ENCODE results near the gene DENND5A. TPM values are rescaled to one million over a fixed set of nuclear protein-coding genes. Genes with fewer than 3 reads are reported as not detected.
A peak's percentile ranks its signal among the peaks of the same experiment; 100 is the strongest.
"Not testable (repeated sequence)": the region's sequence is repeated elsewhere in the genome, so short reads cannot be mapped to it uniquely, and the experiment has no call there.

Gene DENND5A
- total RNA-seq, 8 experiments from 2014 or later, result 52.7 to 107 (median 78.1) TPM

- in situ Hi-C loops (cut with MboI; ENCODE audit: low pct_unique_long_range_greater_than_20kb in 2 of 9, low sequenced_read_pairs in 9 of 9, unreplicated experiment in 9 of 9); H3K27ac ChIP-seq; H3K4me1 ChIP-seq (replicated peaks in 1 of 2); H3K4me3 ChIP-seq; ATAC-seq (replicated peaks in 6 of 8): not testable (repeated sequence)
- WGBS, 10 experiments, result 80 to 100% (median 98%) methylated on average over 1 to 5 of the region's 9 CpGs; no CpG with 5 or more reads in 4 of the 10 experiments
Observed at GRCh38 chr11:9220853-9221252, 44.3 kb downstream of the DENND5A start.

GRCh38 chr11:9219572-9219971 is 45.6 kb downstream of the DENND5A start:
- in situ Hi-C loops (cut with MboI; ENCODE audit: low pct_unique_long_range_greater_than_20kb in 2 of 9, low sequenced_read_pairs in 9 of 9, unreplicated experiment in 9 of 9), result no loop called here
- Histone ChIP-seq H3K27ac (no peak overlapping the region), H3K4me1 (replicated peaks in 1 of 2) (peaks cover 3 to 8% of the 10 kb centered on the region in 2 donors), H3K4me3 (no peak overlapping the region)
- ATAC-seq (replicated peaks in 6 of 8), result peak in 2 of 8 experiments; percentile 16 to 54
- 21 to 100% (median 85%) methylated on average over 1 to 2 of the region's 2 CpGs; no CpG with 5 or more reads in 1 of the 10 experiments for WGBS, 10 experiments

GRCh38 chr11:9219115-9219514 is 46.0 kb downstream of the DENND5A start:
- in situ Hi-C loops (cut with MboI; ENCODE audit: low pct_unique_long_range_greater_than_20kb in 2 of 9, low sequenced_read_pairs in 9 of 9, unreplicated experiment in 9 of 9), result no loop called here
- H3K27ac ChIP-seq, result no peak overlapping the region
- peak in 1 of 8 experiments; percentile 49 for ATAC-seq (replicated peaks in 6 of 8)
- no peak overlapping the region for H3K4me3 ChIP-seq
- H3K4me1 ChIP-seq (replicated peaks in 1 of 2), result peaks cover 3 to 8% of the 10 kb centered on the region in 2 donors
- 63 to 100% (median 86%) methylated on average over 1 to 2 of the region's 2 CpGs for WGBS, 10 experiments

GRCh38 chr11:9214765-9215164 is 50.4 kb downstream of the DENND5A start:
- no peak overlapping the region for H3K27ac ChIP-seq

GRCh38 chr11:9211322-9211721 is 53.8 kb downstream of the DENND5A start:
- H3K27ac ChIP-seq, result no peak overlapping the region
- 94 to 100% (median 100%) methylated on average over 1 to 3 of the region's 3 CpGs; no CpG with 5 or more reads in 4 of the 10 experiments for WGBS, 10 experiments
- in situ Hi-C loops (cut with MboI; ENCODE audit: low pct_unique_long_range_greater_than_20kb in 2 of 9, low sequenced_read_pairs in 9 of 9, unreplicated experiment in 9 of 9), result no loop called here
- H3K4me3 ChIP-seq, result no peak overlapping the region
- ATAC-seq (replicated peaks in 6 of 8), result no peak
- H3K4me1 ChIP-seq (replicated peaks in 1 of 2), result peaks cover 0 to 5% of the 10 kb centered on the region in 2 donors

More at GRCh38 chr11:9214765-9215164, 50.4 kb downstream of the DENND5A start:
- ATAC-seq (replicated peaks in 6 of 8), result no peak
- WGBS, 10 experiments, result 81 to 100% (median 100%) methylated on average over 1 to 3 of the region's 5 CpGs; no CpG with 5 or more reads in 3 of the 10 experiments
- in situ Hi-C loops (cut with MboI; ENCODE audit: low pct_unique_long_range_greater_than_20kb in 2 of 9, low sequenced_read_pairs in 9 of 9, unreplicated experiment in 9 of 9), result no loop called here
- Histone ChIP-seq H3K4me1 (replicated peaks in 1 of 2) (no peaks in the 10 kb centered on the region), H3K4me3 (no peak overlapping the region)

GRCh38 chr11:9210922-9211320 is 54.2 kb downstream of the DENND5A start:
- 100% methylated on average over 1 of the region's 1 CpG; no CpG with 5 or more reads in 2 of the 10 experiments for WGBS, 10 experiments
- Histone ChIP-seq H3K27ac (no peak overlapping the region), H3K4me1 (replicated peaks in 1 of 2) (peaks cover 0 to 5% of the 10 kb centered on the region in 2 donors), H3K4me3 (no peak overlapping the region)
- ATAC-seq (replicated peaks in 6 of 8), result no peak
- in situ Hi-C loops (cut with MboI; ENCODE audit: low pct_unique_long_range_greater_than_20kb in 2 of 9, low sequenced_read_pairs in 9 of 9, unreplicated experiment in 9 of 9), result no loop called here

GRCh38 chr11:9210224-9210921 is 54.8 kb downstream of the DENND5A start:
- ATAC-seq (replicated peaks in 6 of 8), result peak in 1 of 8 experiments; percentile 44
- no peak overlapping the region for H3K4me3 ChIP-seq
- no peak overlapping the region for H3K27ac ChIP-seq
- 80 to 100% (median 96%) methylated on average over 1 to 4 of the region's 5 CpGs for WGBS, 10 experiments
- peaks cover 0 to 5% of the 10 kb centered on the region in 2 donors for H3K4me1 ChIP-seq (replicated peaks in 1 of 2)
- in situ Hi-C loops (cut with MboI; ENCODE audit: low pct_unique_long_range_greater_than_20kb in 2 of 9, low sequenced_read_pairs in 9 of 9, unreplicated experiment in 9 of 9), result no loop called here

- H3K4me3 ChIP-seq; ATAC-seq (replicated peaks in 6 of 8); H3K27ac ChIP-seq; in situ Hi-C loops (cut with MboI; ENCODE audit: low pct_unique_long_range_greater_than_20kb in 2 of 9, low sequenced_read_pairs in 9 of 9, unreplicated experiment in 9 of 9); H3K4me1 ChIP-seq (replicated peaks in 1 of 2): not testable (repeated sequence)
- 70 to 100% (median 95%) methylated on average over 2 to 4 of the region's 4 CpGs; no CpG with 5 or more reads in 3 of the 10 experiments for WGBS, 10 experiments
Observed at GRCh38 chr11:9209604-9210003, 55.5 kb downstream of the DENND5A start.

GRCh38 chr11:9208726-9209501 is 56.2 kb downstream of the DENND5A start:
- Histone ChIP-seq H3K4me1 (replicated peaks in 1 of 2) (peaks cover 0 to 5% of the 10 kb centered on the region in 2 donors), H3K4me3 (no peak overlapping the region), H3K27ac (no peak overlapping the region)
- WGBS, 10 experiments, result 54 to 100% (median 85%) methylated on average over 3 to 8 of the region's 8 CpGs
- in situ Hi-C loops (cut with MboI; ENCODE audit: low pct_unique_long_range_greater_than_20kb in 2 of 9, low sequenced_read_pairs in 9 of 9, unreplicated experiment in 9 of 9), result no loop called here
- no peak for ATAC-seq (replicated peaks in 6 of 8)

GRCh38 chr11:9207229-9207628 is 57.9 kb downstream of the DENND5A start:
- in situ Hi-C loops (cut with MboI; ENCODE audit: low pct_unique_long_range_greater_than_20kb in 2 of 9, low sequenced_read_pairs in 9 of 9, unreplicated experiment in 9 of 9), result no loop called here
- 82 to 100% (median 100%) methylated on average over 1 to 2 of the region's 2 CpGs; no CpG with 5 or more reads in 1 of the 10 experiments for WGBS, 10 experiments
- ATAC-seq (replicated peaks in 6 of 8), result no peak
- Histone ChIP-seq H3K4me1 (replicated peaks in 1 of 2) (peaks cover 0 to 5% of the 10 kb centered on the region in 2 donors), H3K4me3 (no peak overlapping the region), H3K27ac (no peak overlapping the region)

GRCh38 chr11:9206496-9206895 is 58.7 kb downstream of the DENND5A start:
- no peak for ATAC-seq (replicated peaks in 6 of 8)
- Histone ChIP-seq H3K4me1 (replicated peaks in 1 of 2) (peaks cover 0 to 5% of the 10 kb centered on the region in 2 donors), H3K27ac (no peak overlapping the region), H3K4me3 (no peak overlapping the region)
- 10 to 100% (median 83%) methylated on average over 1 to 2 of the region's 2 CpGs; no CpG with 5 or more reads in 3 of the 10 experiments for WGBS, 10 experiments
- in situ Hi-C loops (cut with MboI; ENCODE audit: low pct_unique_long_range_greater_than_20kb in 2 of 9, low sequenced_read_pairs in 9 of 9, unreplicated experiment in 9 of 9), result no loop called here

GRCh38 chr11:9203691-9204311 is 61.3 kb downstream of the DENND5A start:
- no peak overlapping the region for H3K4me3 ChIP-seq
- WGBS, 10 experiments, result 70 to 100% (median 100%) methylated on average over 1 to 12 of the region's 12 CpGs; no CpG with 5 or more reads in 3 of the 10 experiments
- peaks cover 0 to 2% of the 10 kb centered on the region in 2 donors for H3K4me1 ChIP-seq (replicated peaks in 1 of 2)
- no peak overlapping the region for H3K27ac ChIP-seq
- ATAC-seq (replicated peaks in 6 of 8), result peak in 5 of 8 experiments; percentile 43 to 81 (median 47)
- in situ Hi-C loops (cut with MboI; ENCODE audit: low pct_unique_long_range_greater_than_20kb in 2 of 9, low sequenced_read_pairs in 9 of 9, unreplicated experiment in 9 of 9), result no loop called here

Measured in motor neuron (in vitro differentiated cells).